Measurements from ENCODE around the gene ARHGAP18. TPM values are rescaled to one million over a fixed set of nuclear protein-coding genes. Genes with fewer than 3 reads are reported as not detected.

ARHGAP18 gene
- total RNA-seq, 1 experiment from 2014 or later: 2.4 TPM

- H4K5ac ChIP-seq (ENCODE audit: insufficient read length, low read depth, low read length): no peak overlapping the region
- no peak overlapping the region for H3K27ac Mint-ChIP-seq
- no peak overlapping the region for H2AK5ac ChIP-seq (ENCODE audit: insufficient read length, low read length)
- no peak for TF ChIP-seq CTCF (conservative IDR thresholded peaks at IDR 0.05)
- H3K4me1 Mint-ChIP-seq: peaks cover 6% of the 10 kb centered on the region in 2 experiments; a peak in 3 of 4 replicates
- no peak overlapping the region for H2BK12ac ChIP-seq (ENCODE audit: insufficient read length, low read depth, low read length)
- no peak overlapping the region for H3K14ac ChIP-seq (ENCODE audit: insufficient read depth, low read length)
- no peak overlapping the region for H2BK20ac ChIP-seq (ENCODE audit: low read depth, low read length, poor library complexity, severe bottlenecking)
- H3K23me2 ChIP-seq (ENCODE audit: insufficient read length, low read depth, low read length, poor library complexity, severe bottlenecking): no peaks in the 10 kb centered on the region
- H3K4me2 ChIP-seq (ENCODE audit: insufficient read depth, insufficient read length, low read length): no peak overlapping the region
- no peak overlapping the region for H3K56ac ChIP-seq (ENCODE audit: insufficient read length, low read depth, low read length)
- no peak for DNase-seq
- no peak overlapping the region for H3K9ac ChIP-seq (ENCODE audit: extremely low read depth, insufficient read length, low read length)
- no peaks in the 10 kb centered on the region for H3K9me3 ChIP-seq (ENCODE audit: control insufficient read depth, low read depth, low read length)
- no peak overlapping the region for H3K27ac ChIP-seq (ENCODE audit: insufficient read length, low read depth, low read length)
- H3K27me3 Mint-ChIP-seq (ENCODE audit: low read depth): no peaks in the 10 kb centered on the region
- H3K4me3 Mint-ChIP-seq: no peak overlapping the region
- no peak overlapping the region for H2AFZ ChIP-seq (ENCODE audit: low read length)
- H3K36me3 Mint-ChIP-seq (ENCODE audit: insufficient read depth in 1 of 3, low read depth in 3 of 3): no peaks in the 10 kb centered on the region
- no peak overlapping the region for H3K4ac ChIP-seq (ENCODE audit: low read depth, low read length)
- H3T11ph ChIP-seq (ENCODE audit: low read length): no peak overlapping the region
- no peak overlapping the region for H2BK15ac ChIP-seq (ENCODE audit: low read depth, low read length)
- no peaks in the 10 kb centered on the region for H4K20me1 ChIP-seq (ENCODE audit: control insufficient read depth, insufficient read depth, insufficient read length)
- H3K4me1 ChIP-seq (ENCODE audit: insufficient read depth, low read length): no peaks in the 10 kb centered on the region
- WGBS (ENCODE audit: extremely low coverage, insufficient read length, low lambda C conversion rate): no CpG with 5 or more reads among the region's 6 CpGs
- H3K27me3 ChIP-seq (ENCODE audit: insufficient read depth, low read length): no peaks in the 10 kb centered on the region
- no peak overlapping the region for H2BK120ac ChIP-seq (ENCODE audit: low read depth, low read length, poor library complexity, severe bottlenecking)
- H3K9me3 Mint-ChIP-seq: no peaks in the 10 kb centered on the region
- H3K18ac ChIP-seq (ENCODE audit: insufficient read length, low read depth, low read length): no peak overlapping the region
- no peak overlapping the region for H4K8ac ChIP-seq (replicated peaks; ENCODE audit: insufficient read length, low read depth, low read length)
- no peak overlapping the region for H4K91ac ChIP-seq (ENCODE audit: insufficient read length, low read depth, low read length)
- H2BK5ac ChIP-seq (ENCODE audit: insufficient read length, low read length): no peak overlapping the region
- no peaks in the 10 kb centered on the region for H3K79me1 ChIP-seq (ENCODE audit: insufficient read depth, low read depth, low read length, poor library complexity, severe bottlenecking)
- H3K79me2 ChIP-seq (ENCODE audit: insufficient read depth, low read length): no peaks in the 10 kb centered on the region
- H3K23ac ChIP-seq (ENCODE audit: insufficient read length, low read depth, low read length): no peak overlapping the region
These were observed 34.9 kb upstream of the ARHGAP18 start for GRCh38 chr6:129744880-129745237.
